HPDE6-E6E7 (cell line): ENCODE measurements around the gene CCR5.
"Not testable (repeated sequence)": the region's sequence is repeated elsewhere in the genome, so short reads cannot be mapped to it uniquely, and the experiment has no call there.

Experiments used
- DNase-seq: peaks from one replicate; pipeline ENCODE4 v3.0.0; 2011; ENCODE audit warnings: missing footprints; ENCODE audit errors: extremely low spot score

CCR5 gene

DNA sequence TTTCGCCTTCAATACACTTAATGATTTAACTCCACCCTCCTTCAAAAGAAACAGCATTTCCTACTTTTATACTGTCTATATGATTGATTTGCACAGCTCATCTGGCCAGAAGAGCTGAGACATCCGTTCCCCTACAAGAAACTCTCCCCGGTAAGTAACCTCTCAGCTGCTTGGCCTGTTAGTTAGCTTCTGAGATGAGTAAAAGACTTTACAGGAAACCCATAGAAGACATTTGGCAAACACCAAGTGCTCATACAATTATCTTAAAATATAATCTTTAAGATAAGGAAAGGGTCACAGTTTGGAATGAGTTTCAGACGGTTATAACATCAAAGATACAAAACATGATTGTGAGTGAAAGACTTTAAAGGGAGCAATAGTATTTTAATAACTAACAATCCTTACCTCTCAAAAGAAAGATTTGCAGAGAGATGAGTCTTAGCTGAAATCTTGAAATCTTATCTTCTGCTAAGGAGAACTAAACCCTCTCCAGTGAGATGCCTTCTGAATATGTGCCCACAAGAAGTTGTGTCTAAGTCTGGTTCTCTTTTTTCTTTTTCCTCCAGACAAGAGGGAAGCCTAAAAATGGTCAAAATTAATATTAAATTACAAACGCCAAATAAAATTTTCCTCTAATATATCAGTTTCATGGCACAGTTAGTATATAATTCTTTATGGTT lies at the start of gene CCR5:
CCR5 (plus strand) TSS at position 108 of the 680 bp plus-strand sequence. CDS start 1,957 bp downstream, outside the sequence.
- DNase-seq = no peak

DNA sequence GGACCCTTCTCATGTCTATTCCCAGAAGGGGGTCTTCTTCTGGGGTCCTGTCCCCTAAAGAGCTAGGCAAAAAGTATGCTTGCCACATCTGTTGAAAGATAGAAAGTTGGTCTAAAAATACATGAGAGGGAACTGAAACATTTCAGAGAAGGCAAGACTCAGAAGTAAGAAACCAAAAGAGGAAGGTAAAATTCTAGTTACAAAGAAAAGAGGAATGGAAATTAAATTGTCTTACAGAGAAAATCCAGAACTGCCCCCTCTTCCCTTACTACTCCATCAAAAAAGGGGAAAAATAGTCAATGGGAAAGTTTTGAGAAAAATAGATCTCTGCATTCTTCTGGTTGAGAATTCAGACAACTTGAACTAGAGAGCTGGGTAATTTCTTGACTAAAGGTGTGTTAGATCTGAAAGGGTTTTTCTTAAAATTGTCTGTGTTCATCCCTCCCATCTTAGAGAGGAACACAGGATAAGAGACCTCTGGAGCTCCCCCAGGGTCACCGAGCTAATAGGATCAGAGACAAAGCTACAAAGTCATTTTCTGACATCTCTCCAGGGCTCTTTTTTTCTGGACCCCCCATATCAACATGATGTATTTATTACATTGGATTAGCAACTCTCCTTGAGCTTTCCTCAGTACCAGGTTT lies 49.2 kb upstream of the CCR5 start:
- no peak for DNase-seq

DNA sequence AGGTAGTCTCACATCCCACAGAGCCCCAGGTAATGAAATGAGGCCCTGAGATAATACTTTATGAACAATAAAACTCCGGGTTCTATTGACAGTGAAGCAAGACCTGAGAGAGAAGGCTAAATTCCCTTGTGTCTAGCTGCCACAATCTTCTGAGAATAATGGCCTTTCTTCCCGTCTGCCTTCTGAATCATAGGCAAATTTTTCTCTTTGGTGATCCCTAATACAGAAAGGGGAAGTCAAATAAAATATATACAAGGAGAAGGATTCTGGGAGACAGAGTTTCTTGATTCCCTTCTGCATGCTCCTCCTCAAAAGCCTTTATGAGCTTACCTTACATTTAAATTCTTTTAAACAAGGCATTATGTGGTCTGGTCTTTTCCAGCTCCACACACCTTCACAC lies 46.7 kb upstream of the CCR5 start:
- DNase-seq = no peak

DNA sequence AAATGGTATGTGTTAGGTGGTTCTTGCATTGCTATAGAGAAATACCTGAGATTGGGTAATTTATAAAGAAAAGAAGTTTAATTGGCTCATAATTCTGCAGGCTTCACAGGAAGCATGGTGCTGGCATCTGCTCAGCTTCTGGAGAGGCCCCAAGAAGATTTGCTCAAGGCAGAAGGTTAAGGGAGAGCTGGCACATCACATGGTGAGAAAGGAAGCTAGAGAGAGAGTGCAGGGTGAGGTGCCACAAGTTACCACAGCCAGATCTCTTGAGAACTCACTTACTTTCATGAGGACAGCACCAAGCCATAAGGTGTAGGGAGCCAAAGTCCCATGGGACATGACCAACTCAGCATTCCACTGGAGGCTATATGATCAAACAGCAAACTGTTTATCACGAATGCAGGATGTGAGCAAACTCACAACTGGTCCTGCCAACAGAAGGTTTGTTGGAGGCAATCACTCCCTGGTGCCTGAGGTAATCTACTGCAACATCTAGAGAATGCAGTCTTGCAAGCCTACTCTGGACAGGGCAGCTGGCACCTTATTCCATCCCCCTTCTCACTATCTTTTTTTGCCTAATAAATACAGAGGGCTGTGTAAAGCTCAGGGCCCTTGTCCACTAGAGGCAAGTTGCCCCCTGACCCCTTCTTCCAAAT lies 45.0 kb upstream of the CCR5 start:
- DNase-seq = no peak

DNA sequence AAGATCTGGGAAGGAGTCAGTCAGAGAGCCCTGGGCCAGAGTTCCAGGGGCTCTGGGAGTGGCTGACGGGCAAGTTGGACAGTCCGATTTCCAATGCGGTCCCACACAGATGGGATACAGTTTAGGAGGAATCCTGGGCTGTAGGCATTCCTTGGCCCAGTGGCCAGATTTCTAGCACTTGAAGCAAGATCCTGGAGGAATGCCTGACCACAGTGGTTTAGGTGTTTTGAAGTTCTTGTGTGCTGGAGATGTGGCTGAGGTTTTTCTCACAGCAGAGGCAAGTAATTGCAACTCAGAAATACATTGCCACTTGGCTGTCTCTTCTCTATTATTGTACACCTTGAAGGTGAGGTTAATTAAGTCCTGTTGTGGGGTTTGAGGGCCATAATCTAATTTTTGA lies 40.1 kb upstream of the CCR5 start:
- DNase-seq = not testable (repeated sequence)

DNA sequence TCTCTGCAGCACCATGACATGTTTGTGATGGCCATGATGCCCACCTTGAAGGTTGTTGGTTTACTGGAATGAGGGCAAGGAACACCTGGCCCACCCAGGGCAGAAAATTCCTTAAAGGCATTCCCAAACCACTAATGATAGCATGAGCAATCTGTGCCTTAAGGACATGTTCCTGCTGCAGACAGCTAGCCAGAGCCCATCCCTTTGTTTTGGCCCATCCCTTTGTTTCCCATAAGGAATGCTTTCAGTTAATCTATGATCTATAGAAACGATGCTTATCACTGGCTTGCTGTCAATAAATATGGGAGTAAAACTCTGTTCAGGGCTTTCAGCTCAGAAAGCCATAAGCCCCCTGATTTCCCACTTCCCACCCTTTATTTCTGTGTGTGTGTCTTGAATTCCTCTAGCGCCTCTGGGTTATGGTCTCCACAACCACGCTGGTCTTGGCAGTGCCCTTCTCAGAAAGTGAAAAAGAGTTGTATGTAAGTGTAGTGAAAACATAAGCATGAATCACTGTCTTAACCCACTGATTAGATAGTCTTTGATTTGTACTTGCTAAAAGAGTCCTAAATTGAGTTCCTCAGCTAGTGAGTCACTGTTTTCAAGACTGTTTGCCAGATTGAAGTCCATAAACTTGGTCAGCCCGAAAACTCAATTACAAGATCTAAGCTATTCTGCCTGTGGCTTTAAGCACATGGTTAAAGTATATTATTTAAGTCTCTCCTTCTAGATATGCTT lies 35.8 kb upstream of the CCR5 start:
- DNase-seq = no peak

DNA sequence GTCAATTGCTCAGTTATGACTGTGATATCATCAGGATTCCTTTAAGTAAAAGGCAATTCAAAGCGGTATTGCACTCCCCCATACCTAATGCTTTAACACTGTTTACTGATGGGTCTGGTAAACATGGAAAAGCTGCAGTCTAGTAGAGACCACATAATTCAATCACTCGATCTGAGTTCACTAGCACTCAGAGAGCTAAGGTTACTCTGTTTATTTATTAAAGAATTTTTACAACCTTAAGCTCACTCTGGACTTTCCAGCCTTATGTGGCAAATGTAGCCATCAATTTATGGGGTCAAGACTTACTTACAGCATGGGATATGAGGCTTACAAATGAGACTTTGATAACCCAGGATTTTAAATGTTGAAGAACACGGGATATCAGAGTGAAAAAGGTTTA lies 35.2 kb upstream of the CCR5 start:
- no peak for DNase-seq

DNA sequence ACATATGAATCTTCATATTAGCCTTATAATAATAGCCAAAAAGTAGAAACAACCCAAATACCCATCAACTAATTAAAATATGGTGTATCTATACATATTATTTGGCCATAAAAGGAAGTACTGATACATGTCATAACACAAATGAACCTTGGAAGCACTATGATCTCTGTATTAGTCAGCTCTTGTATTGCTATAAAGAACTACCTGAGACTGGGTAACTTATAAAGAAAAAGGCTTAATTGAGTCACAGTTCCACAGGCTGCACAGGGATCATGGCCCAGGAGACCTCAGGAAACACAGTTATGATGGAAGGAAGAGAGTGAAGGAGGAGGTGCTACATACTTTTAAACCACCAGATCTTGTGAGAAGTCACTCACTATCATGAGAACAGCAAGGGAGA lies 32.8 kb upstream of the CCR5 start:
- DNase-seq = no peak

DNA sequence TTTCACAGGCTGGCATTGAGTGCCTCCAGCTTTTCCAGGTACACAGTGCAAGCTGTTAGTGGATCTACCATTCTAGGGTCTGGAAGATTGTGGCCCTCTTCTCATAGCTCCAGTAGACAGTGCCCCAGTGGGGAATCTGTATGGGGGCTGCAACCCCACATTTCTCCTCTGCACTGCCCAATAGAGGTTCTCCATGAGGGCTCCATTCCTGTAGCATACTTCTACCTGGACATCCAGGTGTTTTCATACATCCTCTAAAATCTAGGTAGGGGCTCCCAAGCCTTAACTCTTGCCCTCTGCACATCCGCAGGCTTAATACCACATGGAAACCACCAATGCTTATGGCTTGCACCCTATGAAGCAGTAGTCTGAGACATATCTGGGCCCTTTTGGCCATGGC lies 31.9 kb upstream of the CCR5 start:
- DNase-seq = no peak

DNA sequence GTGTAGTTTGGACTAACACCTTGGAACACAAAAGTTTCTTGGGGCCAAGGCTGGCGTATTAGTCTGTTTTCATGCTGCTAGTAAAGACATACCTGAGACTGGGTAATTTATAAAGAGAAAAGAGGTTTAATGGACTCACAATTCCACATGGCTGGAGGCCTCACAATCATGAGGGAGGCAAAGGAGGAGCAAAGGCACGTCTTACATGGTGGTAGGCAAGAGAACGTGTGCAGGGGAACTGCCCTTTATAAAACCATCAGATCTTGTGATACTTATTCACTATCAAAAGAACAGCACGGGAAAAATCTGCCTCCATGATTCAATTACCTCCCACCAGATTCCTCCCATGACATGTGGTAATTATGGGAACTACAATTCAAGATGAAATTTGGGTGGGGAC lies 26.3 kb upstream of the CCR5 start:
- no peak for DNase-seq

DNA sequence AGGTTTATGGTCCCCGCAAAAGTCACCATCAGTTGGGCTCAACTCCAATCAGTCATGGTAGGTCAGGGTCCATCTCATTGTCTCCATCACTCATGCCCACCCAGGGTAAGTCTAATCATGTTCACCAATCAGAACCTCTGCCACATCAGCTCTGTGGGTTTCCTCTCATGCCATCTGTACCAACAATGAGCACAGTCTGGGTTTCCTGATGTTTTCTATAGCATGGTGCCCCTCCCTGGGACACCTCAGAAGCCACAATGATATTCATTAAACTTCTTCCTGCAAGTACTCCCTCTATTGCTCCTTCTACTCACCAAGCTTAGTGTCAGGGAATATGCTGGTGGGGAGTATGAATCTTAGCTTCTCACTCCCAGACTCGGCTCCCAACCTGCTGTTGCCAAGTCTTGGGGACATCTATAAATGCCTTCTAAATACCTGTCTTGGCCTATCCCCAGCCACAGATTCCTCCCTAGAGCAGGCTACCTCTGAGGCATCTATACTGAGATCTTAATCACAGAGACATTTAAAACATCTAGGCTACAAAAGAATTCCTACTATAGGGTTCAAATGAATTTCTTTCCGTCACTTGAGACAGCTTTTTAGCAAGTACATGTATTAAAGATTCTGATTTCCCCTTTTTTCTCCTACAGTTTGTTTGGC lies 21.8 kb upstream of the CCR5 start:
- no peak for DNase-seq

DNA sequence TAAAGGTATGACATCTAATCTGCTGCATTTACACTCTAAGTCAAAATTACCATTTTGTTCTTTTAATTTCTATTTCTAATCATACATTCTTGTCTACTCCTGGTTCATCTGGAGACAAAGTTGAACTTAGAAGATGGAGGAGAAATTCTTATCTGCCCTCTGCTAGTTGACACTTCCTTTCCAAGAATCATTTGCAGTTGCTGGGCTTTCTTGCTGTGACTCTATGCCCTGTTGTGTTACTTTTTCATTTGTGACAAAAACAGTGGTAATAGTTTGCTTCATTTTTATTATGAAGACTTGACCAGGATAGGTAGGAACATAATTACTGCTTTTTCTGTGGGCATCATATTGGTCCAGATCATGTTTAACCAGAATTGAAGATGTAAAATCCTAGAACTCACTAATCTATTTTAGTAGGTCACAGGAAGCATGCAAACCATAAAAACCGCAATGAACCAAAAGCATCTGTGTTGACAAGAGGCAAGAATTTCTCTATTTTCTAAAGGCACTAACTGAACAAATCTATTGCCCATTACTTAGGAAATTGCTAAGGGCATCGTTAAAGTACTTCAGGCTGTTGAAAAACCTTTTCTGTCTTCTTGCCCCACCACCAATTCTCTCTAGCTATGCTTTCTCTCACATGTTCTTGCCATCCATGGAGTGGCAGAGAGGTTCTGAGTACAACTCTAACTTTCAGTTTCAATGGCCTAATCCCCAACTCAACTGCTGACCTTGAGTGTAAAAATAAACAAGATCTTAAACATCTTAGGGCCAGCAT lies 21.1 kb upstream of the CCR5 start:
- DNase-seq = no peak

DNA sequence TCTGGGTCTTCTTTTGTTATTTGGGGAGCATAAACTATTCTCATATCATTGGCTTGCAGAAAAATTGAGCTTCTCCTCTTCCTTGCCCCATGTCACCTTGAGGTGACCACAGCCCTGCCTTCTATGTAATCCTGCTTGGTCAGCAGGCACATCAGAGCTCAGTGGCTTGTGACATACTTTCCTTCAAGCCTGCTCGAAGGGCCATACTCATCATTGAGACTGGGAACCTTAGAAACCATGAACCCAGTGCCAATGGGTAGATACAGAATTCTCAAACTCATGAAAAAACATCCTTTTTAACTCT lies 20.5 kb upstream of the CCR5 start:
- DNase-seq = no peak

DNA sequence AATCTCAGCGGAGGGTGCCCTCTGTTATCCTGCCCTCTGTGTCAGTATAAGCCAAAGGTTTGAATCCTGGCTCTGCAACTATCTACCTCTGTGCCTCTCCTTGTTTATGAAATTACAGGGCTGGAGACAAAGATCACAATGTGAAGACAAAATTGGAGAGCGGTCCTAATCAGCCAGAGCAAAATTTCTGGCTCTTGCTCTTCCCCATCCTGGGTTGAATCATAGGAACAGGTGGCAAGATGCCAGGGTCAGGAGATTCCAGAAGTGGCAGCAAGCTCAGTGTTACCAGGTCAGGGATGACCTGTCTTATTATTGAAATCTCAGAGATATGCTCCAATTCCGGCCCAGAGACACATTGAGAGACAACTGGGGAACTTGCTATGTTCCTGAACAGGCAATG lies 19.1 kb upstream of the CCR5 start:
- no peak for DNase-seq

DNA sequence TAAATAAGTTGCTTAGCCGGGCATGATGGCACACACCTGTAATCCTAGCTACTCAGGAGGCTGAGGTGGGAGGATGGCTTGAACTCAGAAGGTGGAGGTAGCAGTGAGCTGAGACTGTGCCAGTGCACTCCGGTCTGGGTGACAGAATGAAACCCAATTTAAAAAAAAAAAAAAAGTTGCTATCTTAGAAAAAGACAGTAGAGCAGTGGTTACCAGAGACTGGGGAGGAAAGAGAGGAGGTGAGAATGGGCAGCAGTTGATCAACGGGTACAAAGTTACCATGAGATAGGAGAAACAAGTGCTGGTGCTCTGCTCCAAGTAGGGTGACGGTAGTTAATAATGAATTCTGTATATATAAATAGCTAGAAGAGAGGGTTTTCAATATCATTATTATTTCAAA lies 17.7 kb upstream of the CCR5 start:
- DNase-seq = no peak

DNA sequence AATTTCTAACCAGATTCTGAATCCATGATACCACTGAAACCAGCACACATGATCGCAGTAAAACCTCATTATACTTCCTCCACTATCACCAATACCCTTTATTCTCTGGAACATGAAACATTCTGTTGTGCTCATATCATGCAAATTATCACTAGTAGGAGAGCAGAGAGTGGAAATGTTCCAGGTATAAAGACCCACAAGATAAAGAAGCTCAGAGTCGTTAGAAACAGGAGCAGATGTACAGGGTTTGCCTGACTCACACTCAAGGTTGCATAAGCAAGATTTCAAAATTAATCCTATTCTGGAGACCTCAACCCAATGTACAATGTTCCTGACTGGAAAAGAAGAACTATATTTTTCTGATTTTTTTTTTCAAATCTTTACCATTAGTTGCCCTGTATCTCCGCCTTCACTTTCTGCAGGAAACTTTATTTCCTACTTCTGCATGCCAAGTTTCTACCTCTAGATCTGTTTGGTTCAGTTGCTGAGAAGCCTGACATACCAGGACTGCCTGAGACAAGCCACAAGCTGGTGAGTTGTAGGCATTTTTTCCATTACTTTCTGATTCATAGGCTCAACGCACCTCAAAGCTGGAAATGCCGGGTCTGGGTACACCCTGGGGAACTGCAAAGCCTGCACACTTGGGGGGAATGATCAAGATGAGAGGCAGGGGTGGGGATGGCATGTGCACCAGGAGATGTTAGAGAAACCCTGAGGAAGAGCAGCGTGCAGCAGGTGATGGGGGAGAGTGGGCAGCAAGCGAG lies 16.9 kb upstream of the CCR5 start, which contains the start of gene CCR2:
CCR2 (plus strand) TSS at position 465 of the 764 bp plus-strand sequence. CDS start 3,417 bp downstream, outside the sequence.
- DNase-seq = no peak

DNA sequence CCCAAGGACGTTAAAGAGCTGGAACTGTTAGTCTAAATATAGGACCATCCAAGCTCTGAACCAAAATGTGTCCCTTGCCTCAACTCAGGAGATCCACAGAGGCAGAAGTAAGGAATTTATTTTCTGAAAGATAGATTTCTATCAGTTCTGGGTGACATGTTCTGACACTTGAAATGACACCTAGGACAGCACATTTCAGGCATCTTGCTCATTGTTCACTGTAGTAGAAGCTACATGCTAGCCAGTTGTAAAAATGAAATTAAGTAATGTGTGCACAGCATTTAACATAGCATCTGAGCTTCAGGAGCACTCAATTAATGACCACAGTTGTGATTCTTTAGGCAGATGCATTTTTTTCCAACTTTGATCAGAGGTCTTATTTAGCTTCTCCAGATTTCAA lies 16.3 kb upstream of the CCR5 start:
- DNase-seq = no peak

DNA sequence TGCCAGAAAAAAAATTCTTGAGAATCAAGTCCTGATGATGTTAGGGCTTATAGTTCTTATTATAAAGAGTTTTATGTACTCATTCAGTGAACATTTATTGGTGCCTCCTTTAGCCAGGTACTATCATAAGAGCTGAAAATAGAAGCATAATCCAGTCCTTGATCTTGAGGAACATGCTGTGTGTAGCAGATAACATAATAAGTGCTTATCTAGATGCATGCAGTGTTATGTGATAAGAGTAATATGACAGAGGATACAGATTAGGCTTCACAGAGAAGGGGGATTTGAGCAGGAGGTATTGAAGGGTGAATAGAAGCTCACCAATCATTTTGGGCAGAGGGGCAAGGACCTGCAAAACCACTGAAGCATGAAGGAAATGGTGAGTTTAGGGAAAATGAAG lies 15.8 kb upstream of the CCR5 start:
- no peak for DNase-seq

DNA sequence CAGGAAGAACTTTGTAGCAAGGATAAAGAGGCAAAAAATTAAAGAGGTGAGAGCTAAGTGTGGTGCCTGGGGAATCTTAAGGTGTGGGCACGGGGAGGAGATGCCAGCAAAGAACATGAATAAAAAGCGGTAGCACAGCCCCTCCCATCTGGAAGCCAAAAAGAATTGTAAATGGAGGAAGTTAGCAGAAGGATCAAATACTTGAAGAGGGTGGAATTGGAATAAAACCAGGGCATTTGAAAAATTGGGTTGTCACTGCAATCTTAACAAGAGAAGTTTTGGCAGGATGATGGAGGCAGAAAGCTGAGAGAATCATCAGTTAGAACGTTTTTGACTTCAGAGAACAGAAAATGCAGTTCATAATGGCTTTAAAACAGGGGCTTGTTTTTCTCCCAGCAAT lies 14.5 kb upstream of the CCR5 start:
- DNase-seq = no peak

DNA sequence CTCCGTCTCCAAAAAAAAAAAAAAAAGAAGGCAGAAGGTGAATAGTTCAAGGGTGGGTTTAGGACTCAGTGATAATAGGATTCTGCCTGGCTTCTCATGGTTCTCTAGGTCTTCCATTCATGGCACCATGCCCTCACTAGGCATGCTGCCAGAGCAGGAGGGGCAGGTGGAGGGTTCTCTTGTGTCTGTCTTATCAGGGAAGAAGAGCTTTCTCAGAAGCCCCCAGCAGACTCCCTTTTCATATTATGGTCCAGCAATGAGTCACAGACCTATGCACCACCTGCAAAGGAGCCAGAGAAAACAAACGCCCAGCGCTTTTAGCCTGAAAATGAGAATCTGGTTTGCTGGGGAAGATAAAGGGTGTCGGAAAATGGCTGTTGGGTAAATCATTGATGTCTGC lies 13.8 kb upstream of the CCR5 start:
- no peak for DNase-seq

DNA sequence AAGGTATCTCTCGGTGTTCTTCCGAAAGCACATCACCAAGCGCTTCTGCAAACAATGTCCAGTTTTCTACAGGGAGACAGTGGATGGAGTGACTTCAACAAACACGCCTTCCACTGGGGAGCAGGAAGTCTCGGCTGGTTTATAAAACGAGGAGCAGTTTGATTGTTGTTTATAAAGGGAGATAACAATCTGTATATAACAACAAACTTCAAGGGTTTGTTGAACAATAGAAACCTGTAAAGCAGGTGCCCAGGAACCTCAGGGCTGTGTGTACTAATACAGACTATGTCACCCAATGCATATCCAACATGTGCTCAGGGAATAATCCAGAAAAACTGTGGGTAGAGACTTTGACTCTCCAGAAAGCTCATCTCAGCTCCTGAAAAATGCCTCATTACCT lies 12.3 kb upstream of the CCR5 start:
- DNase-seq = no peak
